Astrocyte (in vitro differentiated cells and primary cell): ENCODE data around the gene EPC2.

Experiments used
- EZH2 ChIP-seq: IDR thresholded peaks from 2 replicates; pipeline ENCODE4 v1.6.1; 2012; ENCODE audit warnings: mild to moderate bottlenecking, low read length, inconsistent platforms; ENCODE audit not compliant: insufficient read depth
- TF ChIP-seq, protein P1 (sequence below): IDR thresholded peaks from 2 replicates; pipeline ENCODE4 v1.5.1; 2011; ENCODE audit warnings: low read depth, mild to moderate bottlenecking, inconsistent platforms, low read length, moderate library complexity; ENCODE audit not compliant: insufficient read depth

DNA sequence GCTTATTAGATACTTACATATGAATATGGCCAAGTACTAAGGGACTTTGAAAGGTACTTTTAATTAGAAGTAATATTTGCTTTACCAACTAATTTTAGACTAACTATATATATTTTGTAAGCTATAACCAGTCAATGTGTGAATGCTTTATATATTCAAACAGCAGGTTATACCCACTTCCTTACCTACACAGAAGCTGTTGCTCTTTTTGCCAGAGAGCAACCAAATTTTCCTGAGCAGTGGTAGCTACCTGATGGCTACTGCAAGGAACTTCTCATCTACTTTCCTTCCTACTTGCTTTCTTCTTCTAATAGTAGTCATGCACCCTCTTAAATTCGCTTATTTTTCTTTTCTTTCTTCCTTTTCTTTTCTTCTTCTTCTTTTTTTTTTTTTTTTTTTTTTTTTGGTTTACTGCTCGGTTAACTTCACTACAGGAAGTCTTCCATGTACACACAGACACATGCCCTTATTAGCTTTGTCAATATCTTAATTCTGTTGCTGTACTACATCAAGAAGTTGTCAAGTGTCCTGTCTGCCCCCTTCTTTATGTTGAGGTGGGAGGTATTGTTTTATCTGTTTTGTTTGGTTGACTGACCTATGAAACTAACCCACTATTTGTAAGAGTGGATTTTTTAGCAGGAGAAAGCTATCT lies 95.0 kb downstream of the EPC2 start:
- TF ChIP-seq, protein P1, sequence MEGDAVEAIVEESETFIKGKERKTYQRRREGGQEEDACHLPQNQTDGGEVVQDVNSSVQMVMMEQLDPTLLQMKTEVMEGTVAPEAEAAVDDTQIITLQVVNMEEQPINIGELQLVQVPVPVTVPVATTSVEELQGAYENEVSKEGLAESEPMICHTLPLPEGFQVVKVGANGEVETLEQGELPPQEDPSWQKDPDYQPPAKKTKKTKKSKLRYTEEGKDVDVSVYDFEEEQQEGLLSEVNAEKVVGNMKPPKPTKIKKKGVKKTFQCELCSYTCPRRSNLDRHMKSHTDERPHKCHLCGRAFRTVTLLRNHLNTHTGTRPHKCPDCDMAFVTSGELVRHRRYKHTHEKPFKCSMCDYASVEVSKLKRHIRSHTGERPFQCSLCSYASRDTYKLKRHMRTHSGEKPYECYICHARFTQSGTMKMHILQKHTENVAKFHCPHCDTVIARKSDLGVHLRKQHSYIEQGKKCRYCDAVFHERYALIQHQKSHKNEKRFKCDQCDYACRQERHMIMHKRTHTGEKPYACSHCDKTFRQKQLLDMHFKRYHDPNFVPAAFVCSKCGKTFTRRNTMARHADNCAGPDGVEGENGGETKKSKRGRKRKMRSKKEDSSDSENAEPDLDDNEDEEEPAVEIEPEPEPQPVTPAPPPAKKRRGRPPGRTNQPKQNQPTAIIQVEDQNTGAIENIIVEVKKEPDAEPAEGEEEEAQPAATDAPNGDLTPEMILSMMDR = no peak
- no peak for TF ChIP-seq EZH2
